ENCODE results near the gene ST8SIA2.

ST8SIA2 gene

GRCh38 chr15:92399271-92399950, 5.7 kb downstream of the ST8SIA2 start:
- no peak for DNase-seq (ENCODE audit: low spot score)

- no peak for DNase-seq (ENCODE audit: low spot score)
Observed at GRCh38 chr15:92400573-92400972, 6.9 kb downstream of the ST8SIA2 start.

- DNase-seq (ENCODE audit: low spot score) = no peak
Observed at GRCh38 chr15:92400980-92401787, 7.5 kb downstream of the ST8SIA2 start.

- DNase-seq (ENCODE audit: low spot score) = no peak
Observed at GRCh38 chr15:92402751-92403150, 9.1 kb downstream of the ST8SIA2 start.

GRCh38 chr15:92405942-92406341, 12.3 kb downstream of the ST8SIA2 start:
- no peak for DNase-seq (ENCODE audit: low spot score)

- DNase-seq (ENCODE audit: low spot score) = no peak
Observed at GRCh38 chr15:92407321-92407720, 13.6 kb downstream of the ST8SIA2 start.

- no peak for DNase-seq (ENCODE audit: low spot score)
Observed at GRCh38 chr15:92407916-92408315, 14.2 kb downstream of the ST8SIA2 start.

- DNase-seq (ENCODE audit: low spot score) = no peak
Observed at GRCh38 chr15:92409006-92409405, 15.3 kb downstream of the ST8SIA2 start.

GRCh38 chr15:92409521-92409920, 15.8 kb downstream of the ST8SIA2 start:
- DNase-seq (ENCODE audit: low spot score) = no peak

- DNase-seq (ENCODE audit: low spot score) = no peak
Observed at GRCh38 chr15:92410537-92410936, 16.9 kb downstream of the ST8SIA2 start.

- DNase-seq (ENCODE audit: low spot score) = no peak
Observed at GRCh38 chr15:92411256-92411655, 17.6 kb downstream of the ST8SIA2 start.

- DNase-seq (ENCODE audit: low spot score) = no peak
Observed at GRCh38 chr15:92413510-92413909, 19.8 kb downstream of the ST8SIA2 start.

GRCh38 chr15:92415639-92416297, 22.1 kb downstream of the ST8SIA2 start:
- no peak for DNase-seq (ENCODE audit: low spot score)

GRCh38 chr15:92416557-92416956, 22.9 kb downstream of the ST8SIA2 start:
- DNase-seq (ENCODE audit: low spot score) = no peak

GRCh38 chr15:92417716-92418115, 24.0 kb downstream of the ST8SIA2 start:
- DNase-seq (ENCODE audit: low spot score) = no peak

GRCh38 chr15:92418864-92419263, 25.2 kb downstream of the ST8SIA2 start:
- no peak for DNase-seq (ENCODE audit: low spot score)

- DNase-seq (ENCODE audit: low spot score) = no peak
Observed at GRCh38 chr15:92421976-92422375, 28.3 kb downstream of the ST8SIA2 start.

- no peak for DNase-seq (ENCODE audit: low spot score)
Observed at GRCh38 chr15:92425578-92426225, 32.0 kb downstream of the ST8SIA2 start.

GRCh38 chr15:92429378-92430068, 35.8 kb downstream of the ST8SIA2 start:
- no peak for DNase-seq (ENCODE audit: low spot score)

- no peak for DNase-seq (ENCODE audit: low spot score)
Observed at GRCh38 chr15:92430069-92430440, 36.4 kb downstream of the ST8SIA2 start.

GRCh38 chr15:92435145-92435544, 41.5 kb downstream of the ST8SIA2 start:
- DNase-seq (ENCODE audit: low spot score) = no peak

- no peak for DNase-seq (ENCODE audit: low spot score)
Observed at GRCh38 chr15:92438471-92438870, 44.8 kb downstream of the ST8SIA2 start.
